LNCaP clone FGC (cell line): ENCODE measurements around the gene MAN1C1.

ENCODE experiments used
- DNase-seq: peaks from one replicate; pipeline ENCODE4 v3.0.0-alpha.2; 2011; ENCODE audit warnings: low read depth
- H3K4me3 ChIP-seq: 2 replicates; pipeline ENCODE4 v1.5.1; 2011; ENCODE audit warnings: mild to moderate bottlenecking, low read depth, low read length, control low read depth
- CTCF ChIP-seq: IDR thresholded peaks from 2 replicates; pipeline ENCODE4 v1.5.1; 2012; ENCODE audit warnings: mild to moderate bottlenecking; ENCODE audit not compliant: control insufficient read depth, insufficient read depth; ENCODE audit errors: extremely low read depth

The MAN1C1 gene

GRCh38 chr1:25675729-25676476 is 59.3 kb downstream of the MAN1C1 start:
- no peak for TF ChIP-seq CTCF
- DNase-seq = no peak
- H3K4me3 ChIP-seq = no peak overlapping the region

GRCh38 chr1:25676488-25676887 is 59.9 kb downstream of the MAN1C1 start:
- no peak overlapping the region for H3K4me3 ChIP-seq
- no peak for DNase-seq
- TF ChIP-seq CTCF = no peak

GRCh38 chr1:25677193-25677773 is 60.7 kb downstream of the MAN1C1 start:
- no peak for DNase-seq

GRCh38 chr1:25679171-25679570 is 62.6 kb downstream of the MAN1C1 start:
- TF ChIP-seq CTCF = no peak

More at GRCh38 chr1:25677193-25677773, 60.7 kb downstream of the MAN1C1 start:
- no peak overlapping the region for H3K4me3 ChIP-seq
- no peak for TF ChIP-seq CTCF

GRCh38 chr1:25680701-25681100 is 64.1 kb downstream of the MAN1C1 start:
- no peak for TF ChIP-seq CTCF
- no peak overlapping the region for H3K4me3 ChIP-seq
- DNase-seq = no peak

More at GRCh38 chr1:25679171-25679570, 62.6 kb downstream of the MAN1C1 start:
- no peak for DNase-seq
- H3K4me3 ChIP-seq = no peak overlapping the region

GRCh38 chr1:25682059-25682601 is 65.5 kb downstream of the MAN1C1 start:
- peak; percentile 38 for DNase-seq
- H3K4me3 ChIP-seq = no peak overlapping the region
- TF ChIP-seq CTCF = no peak
